Lung (tissue), 12 donors: Measurements from ENCODE around the gene CHD9. TPM values are rescaled to one million over a fixed set of nuclear protein-coding genes. Genes with fewer than 3 reads are reported as not detected.

ENCODE experiments used
- ATAC-seq: fragments of 200-7000 bp; cut with Tn5 transposase; one replicate; pipeline ENCODE4 v1.9.1; 2020; ENCODE audit warnings: moderate number of reproducible peaks; ENCODE audit not compliant: insufficient read depth, low FRiP score
- DNase-seq, 3 donors: peaks; one replicate each; pipeline ENCODE4 v3.0.0-alpha.2; 2013 to 2017
- H3K27ac ChIP-seq, 2 donors: one replicate each; pipeline ENCODE4 v1.5.1; 2013; ENCODE audit warnings: mild to moderate bottlenecking in 2 of 2, moderate library complexity in 2 of 2, control low read depth in 1 of 2, inconsistent platforms in 1 of 2, low read depth in 1 of 2, low read length in 1 of 2
- H3K27me3 ChIP-seq, 3 donors: one replicate each; pipeline ENCODE4 v1.5.1; 2013; ENCODE audit warnings: low read length in 2 of 3; ENCODE audit not compliant: control insufficient read depth in 3 of 3, insufficient read depth in 3 of 3
- H3K36me3 ChIP-seq, 4 donors: one replicate each; pipeline ENCODE4 v1.5.1; 2013; ENCODE audit warnings: low read length in 4 of 4, mild to moderate bottlenecking in 1 of 4, moderate library complexity in 1 of 4; ENCODE audit not compliant: control insufficient read depth in 4 of 4, insufficient read depth in 4 of 4
- H3K4me1 ChIP-seq, 5 donors: one replicate each; pipeline ENCODE4 v1.5.1; 2013; ENCODE audit warnings: low read length in 5 of 5, mild to moderate bottlenecking in 2 of 5, moderate library complexity in 1 of 5; ENCODE audit not compliant: control insufficient read depth in 5 of 5, insufficient read depth in 5 of 5
- H3K4me3 ChIP-seq: one replicate; pipeline ENCODE4 v1.5.1; 2013; ENCODE audit warnings: mild to moderate bottlenecking, control low read depth, moderate library complexity
- H3K9ac ChIP-seq, 2 donors: one replicate each; pipeline ENCODE4 v1.5.1; 2013; ENCODE audit warnings: low read length in 2 of 2, control low read depth in 1 of 2; ENCODE audit not compliant: insufficient read depth in 1 of 2
- H3K9me3 ChIP-seq, 4 donors: one replicate each; pipeline ENCODE4 v1.5.1; 2013; ENCODE audit warnings: low read length in 3 of 4, mild to moderate bottlenecking in 1 of 4, moderate library complexity in 1 of 4; ENCODE audit not compliant: control insufficient read depth in 4 of 4, insufficient read depth in 3 of 4
- CTCF ChIP-seq: IDR thresholded peaks from 2 replicates; pipeline ENCODE4 v1.5.1; 2012; ENCODE audit warnings: mild to moderate bottlenecking; ENCODE audit errors: control extremely low read depth, extremely low read depth
- WGBS, 2 donors: extraction: QIAGEN DNeasy Blood & Tissue Kit; methylation state at CpG; one replicate each; pipeline ENCODE4 v1.1.7; 2013; 5-methylcytosine and 5-hydroxymethylcytosine counted together
- polyA plus RNA-seq, 2 donors: library from polyadenylated mRNA; stranded (reverse); fragments of 200-250 nt; gene quantifications; one replicate each; pipeline ENCODE4 v1.2.1, GENCODE V29; 2013
- total RNA-seq, 2 donors: library from RNA; depleted of rRNA in 1 of 2; stranded (reverse); fragments of >200 nt in 1 of 2; gene quantifications; one replicate each; pipeline ENCODE4 v1.2.1, GENCODE V29; 2014 to 2021
- donor health status: control.
- donor health status: control.
- donor health status: Bipolar disorder and iron deficiency.
- donor health status: healthy.
- donor health status: DM: yes; HTN: yes; CAD: no.

The CHD9 gene
- total and polyA plus RNA-seq, 4 donors, result 12.7 to 138 (median 39.4) TPM

- Histone ChIP-seq H3K9ac (no peak overlapping the region), H3K9me3 (no peaks in the 10 kb centered on the region), H3K27me3 (no peaks in the 10 kb centered on the region), H3K4me1 (no peaks in the 10 kb centered on the region), H3K4me3 (no peak overlapping the region), H3K36me3 (no peaks in the 10 kb centered on the region), H3K27ac (no peak overlapping the region)
- 76 to 79% methylated on average over 5 of the region's 5 CpGs for WGBS, 2 donors
- ATAC-seq (no peak), DNase-seq (no peak)
- no peak for TF ChIP-seq CTCF
Measured at GRCh38 chr16:53111078-53111791, 56.4 kb downstream of the CHD9 start.

- TF ChIP-seq CTCF, result no peak
- no peaks in the 10 kb centered on the region for H3K4me1 ChIP-seq
- H3K9me3 ChIP-seq, result no peaks in the 10 kb centered on the region
- H3K27ac ChIP-seq, result no peak overlapping the region
- no peak overlapping the region for H3K9ac ChIP-seq
- H3K4me3 ChIP-seq, result no peak overlapping the region
- 29 to 38% methylated on average over 1 of the region's 1 CpG for WGBS, 2 donors
- H3K36me3 ChIP-seq, result no peaks in the 10 kb centered on the region
- DNase-seq, result no peak
- H3K27me3 ChIP-seq, result no peaks in the 10 kb centered on the region
- ATAC-seq, result no peak
Measured at GRCh38 chr16:53112015-53112414, 57.2 kb downstream of the CHD9 start.

- no peak for ATAC-seq
- no peak overlapping the region for H3K9ac ChIP-seq
- no peaks in the 10 kb centered on the region for H3K9me3 ChIP-seq
- no peaks in the 10 kb centered on the region for H3K4me1 ChIP-seq
- 86% methylated on average over 2 of the region's 2 CpGs for WGBS, 2 donors
- TF ChIP-seq CTCF, result no peak
- H3K4me3 ChIP-seq, result no peak overlapping the region
- H3K36me3 ChIP-seq, result no peaks in the 10 kb centered on the region
- H3K27ac ChIP-seq, result no peak overlapping the region
- no peaks in the 10 kb centered on the region for H3K27me3 ChIP-seq
- DNase-seq, result no peak
Measured at GRCh38 chr16:53115047-53115446, 60.3 kb downstream of the CHD9 start.

- Histone ChIP-seq H3K27me3 (no peaks in the 10 kb centered on the region), H3K9ac (no peak overlapping the region), H3K4me1 (no peaks in the 10 kb centered on the region), H3K9me3 (no peaks in the 10 kb centered on the region), H3K36me3 (no peaks in the 10 kb centered on the region), H3K4me3 (no peak overlapping the region), H3K27ac (no peak overlapping the region)
- ATAC-seq (no peak), DNase-seq (no peak)
- WGBS, 2 donors, result 76 to 82% methylated on average over 4 of the region's 4 CpGs
- no peak for TF ChIP-seq CTCF
Measured at GRCh38 chr16:53115773-53116172, 61.0 kb downstream of the CHD9 start.
